Ascending aorta (tissue), 2 donors: ENCODE data around the gene SURF4. TPM values are rescaled to one million over a fixed set of nuclear protein-coding genes. Genes with fewer than 3 reads are reported as not detected.

Experiments
- DNase-seq, 2 donors: peaks; one replicate each; pipeline ENCODE4 v3.0.0-alpha.2; 2019; ENCODE audit warnings: low spot score in 2 of 2
- H3K27ac ChIP-seq, 2 donors: fragments of 200-600 bp; sonication (generic); one replicate each; pipeline ENCODE4 v1.5.1; 2016 to 2017; ENCODE audit warnings: mild to moderate bottlenecking in 1 of 2
- H3K27me3 ChIP-seq: fragments of 200-600 bp; sonication (generic); one replicate; pipeline ENCODE4 v1.5.1; 2017
- H3K36me3 ChIP-seq, 2 donors: fragments of 200-600 bp; sonication (generic); one replicate each; pipeline ENCODE4 v1.5.1; 2016
- H3K4me1 ChIP-seq, 2 donors: fragments of 200-600 bp; sonication (generic); one replicate each; pipeline ENCODE4 v1.5.1; 2016 to 2017; ENCODE audit warnings: mild to moderate bottlenecking in 1 of 2
- H3K4me3 ChIP-seq, 2 donors: fragments of 200-600 bp; sonication (generic); one replicate each; pipeline ENCODE4 v1.5.1; 2016 to 2017; ENCODE audit warnings: mild to moderate bottlenecking in 1 of 2
- H3K9me3 ChIP-seq, 2 donors: fragments of 200-600 bp; sonication (generic); one replicate each; pipeline ENCODE4 v1.5.1; 2016
- intact Hi-C: fragments of 100-400 bp; cut with DNase I; formaldehyde crosslinking; loops from one replicate; pipeline ENCODE4 v1.15.1; 2023
- total RNA-seq: library from RNA; depleted of rRNA; stranded (reverse); fragments of >200 nt; gene quantifications from one replicate; pipeline ENCODE4 v1.1.0, GENCODE V29; 2016
- TF ChIP-seq, protein P1 (sequence below), 3 experiments: fragments of 200-600 bp in 2 of 3; fragments of 450-650 bp in 1 of 3; sonication (generic) in 2 of 3; IDR thresholded peaks; one replicate each; pipeline ENCODE4 v1.5.1; 2016 to 2019; ENCODE audit warnings: antibody characterized with exemption in 3 of 3, mild to moderate bottlenecking in 1 of 3, moderate library complexity in 1 of 3

The SURF4 gene
- total RNA-seq, 1 donor from 2014 or later: 161 TPM

DNA sequence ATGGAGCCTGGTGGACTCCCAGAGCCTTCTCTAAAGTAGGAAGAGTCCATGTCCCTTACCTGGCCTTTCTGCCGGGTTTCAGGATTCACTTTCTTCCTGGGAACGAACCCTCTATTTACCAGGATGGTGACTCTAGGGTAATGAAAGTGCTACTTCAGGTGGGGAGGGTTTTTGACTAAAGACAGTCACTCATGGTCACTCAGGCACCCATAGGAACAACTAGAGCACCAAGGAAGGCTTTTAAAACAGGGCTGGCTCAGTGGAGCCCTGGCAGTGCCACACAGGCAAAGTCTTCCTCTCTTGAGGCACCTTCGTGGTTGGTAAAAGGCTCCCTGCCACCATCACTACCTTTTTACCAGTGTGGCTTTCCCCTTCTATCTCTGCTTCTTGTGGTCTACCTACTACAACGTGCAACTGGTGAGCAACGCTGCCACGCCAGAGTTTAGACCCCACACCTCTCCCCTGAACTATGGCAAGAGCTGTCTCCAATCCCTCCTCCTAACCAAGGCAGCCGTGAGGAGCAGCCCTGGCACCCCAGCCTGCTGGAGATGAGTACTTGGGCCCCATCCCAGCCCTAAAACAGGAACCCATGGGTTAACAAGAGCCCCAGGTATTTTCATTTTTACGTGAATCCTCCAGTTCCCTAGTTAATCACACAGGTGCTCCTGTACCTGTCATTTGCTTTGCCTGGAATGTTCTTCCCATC is 23.1 kb downstream of the SURF4 start:
- DNase-seq: no peak
- TF ChIP-seq, protein P1, sequence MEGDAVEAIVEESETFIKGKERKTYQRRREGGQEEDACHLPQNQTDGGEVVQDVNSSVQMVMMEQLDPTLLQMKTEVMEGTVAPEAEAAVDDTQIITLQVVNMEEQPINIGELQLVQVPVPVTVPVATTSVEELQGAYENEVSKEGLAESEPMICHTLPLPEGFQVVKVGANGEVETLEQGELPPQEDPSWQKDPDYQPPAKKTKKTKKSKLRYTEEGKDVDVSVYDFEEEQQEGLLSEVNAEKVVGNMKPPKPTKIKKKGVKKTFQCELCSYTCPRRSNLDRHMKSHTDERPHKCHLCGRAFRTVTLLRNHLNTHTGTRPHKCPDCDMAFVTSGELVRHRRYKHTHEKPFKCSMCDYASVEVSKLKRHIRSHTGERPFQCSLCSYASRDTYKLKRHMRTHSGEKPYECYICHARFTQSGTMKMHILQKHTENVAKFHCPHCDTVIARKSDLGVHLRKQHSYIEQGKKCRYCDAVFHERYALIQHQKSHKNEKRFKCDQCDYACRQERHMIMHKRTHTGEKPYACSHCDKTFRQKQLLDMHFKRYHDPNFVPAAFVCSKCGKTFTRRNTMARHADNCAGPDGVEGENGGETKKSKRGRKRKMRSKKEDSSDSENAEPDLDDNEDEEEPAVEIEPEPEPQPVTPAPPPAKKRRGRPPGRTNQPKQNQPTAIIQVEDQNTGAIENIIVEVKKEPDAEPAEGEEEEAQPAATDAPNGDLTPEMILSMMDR (IDR thresholded peaks at IDR 0.05): no peak
- Histone ChIP-seq H3K4me3 (no peak overlapping the region), H3K36me3 (peaks cover 41% of the 10 kb centered on the region in 2 donors), H3K27me3 (no peaks in the 10 kb centered on the region), H3K27ac (no peak overlapping the region), H3K9me3 (no peaks in the 10 kb centered on the region), H3K4me1 (peaks cover 10 to 25% of the 10 kb centered on the region in 2 donors)
- intact Hi-C loops: no loop called here

- peaks cover 9 to 26% of the 10 kb centered on the region in 2 donors for H3K4me1 ChIP-seq
- H3K9me3 ChIP-seq: no peaks in the 10 kb centered on the region
- H3K27ac ChIP-seq: no peak overlapping the region
- no peaks in the 10 kb centered on the region for H3K27me3 ChIP-seq
- intact Hi-C loops: no loop called here
- TF ChIP-seq, protein P1 (IDR thresholded peaks at IDR 0.05): peak in 1 of 3 experiments; percentile 15
- H3K36me3 ChIP-seq: peaks cover 41% of the 10 kb centered on the region in 2 donors
- DNase-seq: no peak
- H3K4me3 ChIP-seq: no peak overlapping the region
Measured at GRCh38 chr9:133351908-133352634, 23.8 kb downstream of the SURF4 start.

DNA sequence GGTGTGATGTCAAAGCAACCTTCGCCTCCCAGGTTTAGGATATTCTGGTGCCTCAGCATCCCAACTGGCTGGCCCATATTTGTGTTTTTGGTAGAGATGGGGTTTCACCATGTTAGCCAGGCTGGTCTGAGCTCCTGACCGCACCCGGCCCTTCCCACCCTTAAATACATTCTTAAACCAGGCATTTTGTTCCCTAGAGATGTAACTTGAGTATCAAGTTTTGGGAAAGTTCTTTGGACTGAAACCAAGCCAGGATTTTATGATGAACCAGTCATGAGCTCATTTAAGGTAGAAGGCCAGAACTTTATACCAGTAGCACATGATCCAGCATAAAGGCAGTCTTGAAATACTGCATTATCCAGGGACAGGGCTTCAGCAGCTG is 24.3 kb downstream of the SURF4 start:
- Histone ChIP-seq H3K27me3 (no peaks in the 10 kb centered on the region), H3K4me1 (peaks cover 8 to 28% of the 10 kb centered on the region in 2 donors), H3K9me3 (no peaks in the 10 kb centered on the region), H3K36me3 (peaks cover 41% of the 10 kb centered on the region in 2 donors), H3K4me3 (no peak overlapping the region), H3K27ac (no peak overlapping the region)
- TF ChIP-seq, protein P1 (IDR thresholded peaks at IDR 0.05): no peak
- intact Hi-C loops: no loop called here
- no peak for DNase-seq

DNA sequence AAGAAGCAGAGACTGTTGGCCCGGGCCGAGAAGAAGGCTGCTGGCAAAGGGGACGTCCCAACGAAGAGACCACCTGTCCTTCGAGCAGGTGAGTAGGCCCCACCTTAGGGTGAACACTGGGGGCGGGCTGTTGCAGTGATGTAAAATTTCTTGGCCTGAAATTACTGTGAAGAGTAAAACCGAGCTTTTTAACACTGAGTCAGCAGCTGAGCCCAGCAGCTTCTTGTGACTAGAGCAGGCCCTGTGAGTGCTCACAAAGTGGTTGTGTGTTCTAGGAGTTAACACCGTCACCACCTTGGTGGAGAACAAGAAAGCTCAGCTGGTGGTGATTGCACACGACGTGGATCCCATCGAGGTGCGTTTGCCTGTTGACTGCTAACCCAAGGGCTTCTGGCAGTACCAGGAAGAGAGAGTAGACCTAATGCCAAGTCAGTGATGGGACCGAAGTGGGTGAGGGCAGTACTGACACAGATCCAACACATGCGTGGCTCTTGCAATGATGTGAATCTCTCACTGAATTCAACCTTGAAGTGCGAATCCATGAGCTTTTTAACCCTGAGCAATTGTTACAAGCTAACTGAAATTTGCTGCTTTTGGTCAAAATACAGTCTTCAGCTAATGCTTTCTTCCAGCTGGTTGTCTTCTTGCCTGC is 25.8 kb downstream of the SURF4 start:
- DNase-seq: no peak
- intact Hi-C loops: loop anchor here (10.0 kb wide), 1 partner anchor 995 kb away; the partner anchor contains the start of gene SETX
- Histone ChIP-seq H3K36me3 (peaks cover 41 to 45% of the 10 kb centered on the region in 2 donors), H3K4me3 (no peak overlapping the region), H3K4me1 (peaks cover 6 to 24% of the 10 kb centered on the region in 2 donors), H3K27ac (no peak overlapping the region), H3K9me3 (no peaks in the 10 kb centered on the region), H3K27me3 (no peaks in the 10 kb centered on the region)
- TF ChIP-seq, protein P1 (IDR thresholded peaks at IDR 0.05): no peak

GRCh38 chr9:133348718-133349573 is 26.9 kb downstream of the SURF4 start:
- peaks cover 6 to 22% of the 10 kb centered on the region in 2 donors for H3K4me1 ChIP-seq
- peak overlapping the region; percentile 86 to 94 for H3K27ac ChIP-seq
- H3K27me3 ChIP-seq: no peaks in the 10 kb centered on the region
- peaks cover 49 to 56% of the 10 kb centered on the region in 2 donors for H3K36me3 ChIP-seq
- peak overlapping the region; percentile 69 to 80 for H3K4me3 ChIP-seq
- no peaks in the 10 kb centered on the region for H3K9me3 ChIP-seq
- intact Hi-C loops: loop anchor here (1.0 to 10.0 kb wide), 5 partner anchors 7 to 994 kb away; partner anchors contain the start of genes CACFD1, SETX, STKLD1 and SURF1
- TF ChIP-seq, protein P1 (IDR thresholded peaks at IDR 0.05): no peak
- DNase-seq: no peak
